Endothelial cell of umbilical vein (primary cell): ENCODE data around the gene IGFL4. TPM values are rescaled to one million over a fixed set of nuclear protein-coding genes. Genes with fewer than 3 reads are reported as not detected.
A peak's percentile ranks its signal among the peaks of the same experiment; 100 is the strongest.
"Not testable (repeated sequence)": the region's sequence is repeated elsewhere in the genome, so short reads cannot be mapped to it uniquely, and the experiment has no call there.

Source experiments
- BruUV-seq: library from RNA; stranded (reverse); fragments of 400-500 nt; replicated peaks from 2 replicates; lab custom pipeline; 2021; lab: Mats Ljungman, UMichigan
- CTCF ChIA-PET: fragments of 300-600, 350-600 bp; sonication (Branson Sonifier 250); formaldehyde crosslinking; loops from one replicate; lab custom pipeline; 2021; ENCODE audit warnings: antibody characterized with exemption, inconsistent platforms; lab: Charles Lee
- POLR2A ChIA-PET: fragments of 300-600, 350-600 bp; sonication (Branson Sonifier 250); formaldehyde crosslinking; loops from one replicate; lab custom pipeline; 2021; ENCODE audit warnings: antibody characterized with exemption, inconsistent platforms; lab: Charles Lee
- DNase-seq: peaks from one replicate; pipeline ENCODE4 v3.0.0-alpha.2; 2011; ENCODE audit warnings: low read depth, low spot score
- FAIRE-seq: peaks from 2 replicates; lab custom pipeline; 2011; peaks lifted over from hg19 to GRCh38; lab: Jason Lieb, UNC
- H2AFZ ChIP-seq: 2 replicates; pipeline ENCODE4 v1.6.0; 2012; ENCODE audit warnings: low read depth, low read length, control low read depth, inconsistent platforms
- H3K27ac ChIP-seq: 2 replicates; pipeline ENCODE4 v1.5.1; 2011; ENCODE audit warnings: low read depth, mild to moderate bottlenecking, control low read depth, low read length, moderate library complexity; ENCODE audit not compliant: insufficient read depth
- H3K27me3 ChIP-seq, 2 experiments: 2 replicates each; pipeline versions ENCODE4 v1.6.0 to v1.6.1; 2011; ENCODE audit warnings: low read length in 2 of 2, mixed read lengths in 1 of 2; ENCODE audit not compliant: control insufficient read depth in 2 of 2, insufficient read depth in 2 of 2
- H3K36me3 ChIP-seq, 2 experiments: 2 replicates in 1 of 2; 3 replicates in 1 of 2; pipeline ENCODE4 v1.5.1; 2011; ENCODE audit warnings: low read length in 2 of 2, mild to moderate bottlenecking in 1 of 2, moderate library complexity in 1 of 2; ENCODE audit not compliant: control insufficient read depth in 2 of 2, insufficient read depth in 2 of 2; ENCODE audit errors: extremely low read depth in 1 of 2
- H3K4me1 ChIP-seq: 3 replicates; pipeline ENCODE4 v1.5.1; 2011; ENCODE audit warnings: mild to moderate bottlenecking, low read length; ENCODE audit not compliant: control insufficient read depth, insufficient read depth; ENCODE audit errors: extremely low read depth
- H3K4me2 ChIP-seq: 2 replicates; pipeline ENCODE4 v1.6.1; 2011; ENCODE audit warnings: low read length, control low read depth, mixed read lengths; ENCODE audit not compliant: insufficient read depth
- H3K4me3 ChIP-seq, 3 experiments: fragments of 200-600 bp in 1 of 3; sonication (generic), shearing (Covaris generic) in 1 of 3; replicated peaks in 1 of 3; 2 replicates each; pipeline ENCODE4 v1.5.1; 2011 to 2016; ENCODE audit warnings: control low read depth in 3 of 3, low read length in 3 of 3, mild to moderate bottlenecking in 2 of 3, inconsistent platforms in 1 of 3, low read depth in 1 of 3, moderate library complexity in 1 of 3; ENCODE audit not compliant: insufficient read depth in 1 of 3
- H3K79me2 ChIP-seq: 2 replicates; pipeline ENCODE4 v1.6.0; 2012; ENCODE audit warnings: low read length, inconsistent platforms; ENCODE audit not compliant: control insufficient read depth, insufficient read depth
- H3K9ac ChIP-seq: replicated peaks from 2 replicates; pipeline ENCODE3; 2011; ENCODE audit warnings: low read length, control low read depth; ENCODE audit not compliant: insufficient read depth; ENCODE audit errors: extremely low read depth
- H3K9me1 ChIP-seq: replicated peaks from 3 replicates; pipeline ENCODE4 v1.6.0; 2011; ENCODE audit warnings: mild to moderate bottlenecking, low read length; ENCODE audit not compliant: control insufficient read depth, insufficient read depth; ENCODE audit errors: extremely low read depth
- H3K9me3 ChIP-seq: replicated peaks from 2 replicates; pipeline ENCODE4 v1.5.1; 2012; ENCODE audit warnings: low read length, inconsistent platforms; ENCODE audit not compliant: control insufficient read depth, insufficient read depth
- H4K20me1 ChIP-seq: replicated peaks from 2 replicates; pipeline ENCODE3; 2011; ENCODE audit warnings: mild to moderate bottlenecking, low read length; ENCODE audit not compliant: control insufficient read depth, insufficient read depth; ENCODE audit errors: extremely low read depth
- CTCF ChIP-seq, 2 donors: IDR thresholded peaks; 1 replicate in 1 of 2; 2 replicates in 1 of 2; pipeline ENCODE4 v1.5.1; 2011; ENCODE audit warnings: low read length in 2 of 2, mild to moderate bottlenecking in 2 of 2, moderate library complexity in 2 of 2, control low read depth in 1 of 2, inconsistent platforms in 1 of 2, low read depth in 1 of 2; ENCODE audit not compliant: insufficient read depth in 1 of 2; ENCODE audit errors: extremely low read depth in 1 of 2
- EZH2 ChIP-seq: IDR thresholded peaks from 2 replicates; pipeline ENCODE4 v1.6.1; 2012; ENCODE audit warnings: borderline replicate concordance, low read depth, mild to moderate bottlenecking, moderate library complexity, low read length, inconsistent platforms; ENCODE audit not compliant: severe bottlenecking
- MAX ChIP-seq: IDR thresholded peaks from 2 replicates; pipeline ENCODE4 v1.6.1; 2011; ENCODE audit not compliant: insufficient read depth, insufficient read length
- POLR2AphosphoS5 ChIP-seq: IDR thresholded peaks from 2 replicates; pipeline ENCODE4 v1.6.1; 2012; ENCODE audit warnings: low read depth, mild to moderate bottlenecking, control low read depth, low read length, moderate library complexity; ENCODE audit not compliant: insufficient read depth
- dilution Hi-C: fragments of 300-500 bp; cut with MboI; formaldehyde crosslinking; loops from one replicate; pipeline ENCODE4 v1.15.0; 2019; ENCODE audit warnings: low sequenced_read_pairs; ENCODE audit not compliant: extremely low pct_ligation_motif_present
- intact Hi-C: fragments of 100-400 bp; cut with micrococcal nuclease; formaldehyde crosslinking; loops from one replicate; pipeline ENCODE4 v1.10.0; 2022
- polyA plus RNA-seq, 4 experiments: library from polyadenylated mRNA; depleted of rRNA in 3 of 4; stranded (reverse) in 3 of 4; unstranded in 1 of 4; fragments of >200 nt; gene quantifications; 2 replicates each; pipeline versions ENCODE4 v1.2.1 to v1.2.3, GENCODE V29; 2011 to 2012; ENCODE audit warnings: missing spikeins in 1 of 4
- total RNA-seq: library from RNA; stranded (reverse); gene quantifications from 2 replicates; pipeline ENCODE4 v1.2.3, GENCODE V29; 2021

IGFL4 gene
- total and polyA plus RNA-seq, 2 donors (not counting 3 experiments of a cell fraction or from before 2014, with no cell fraction given) = not detected

- no TSS peak for BruUV-seq
- ChIA-PET CTCF (interaction anchor here (1.1 to 7.7 kb wide), 4 partner anchors 55 to 192 kb away, joined by 3 to 460 read pairs (median 184); partner anchors contain the start of gene PGLYRP1), POLR2A (no interaction called here)
- H3K79me2 ChIP-seq = no peaks in the 10 kb centered on the region
- peaks cover 28 to 46% of the 10 kb centered on the region in 2 experiments for H3K27me3 ChIP-seq
- no peaks in the 10 kb centered on the region for H4K20me1 ChIP-seq
- peaks cover 4% of the 10 kb centered on the region for H3K4me1 ChIP-seq
- dilution Hi-C loops (no loop called here), intact Hi-C loops (no loop called here)
- no peak for FAIRE-seq
- no peaks in the 10 kb centered on the region for H3K9me1 ChIP-seq
- no peak overlapping the region for H3K4me2 ChIP-seq
- no peak overlapping the region for H3K9ac ChIP-seq
- H3K4me3 ChIP-seq = no peak overlapping the region
- no peak for DNase-seq
- H3K9me3 ChIP-seq = no peaks in the 10 kb centered on the region
- H3K27ac ChIP-seq = no peak overlapping the region
- peak; percentile 2 for TF ChIP-seq EZH2
- TF ChIP-seq MAX = no peak
- TF ChIP-seq POLR2AphosphoS5 = no peak
- no peak overlapping the region for H2AFZ ChIP-seq
- H3K36me3 ChIP-seq = no peaks in the 10 kb centered on the region
These were observed 38.8 kb upstream of the IGFL4 start for GRCh38 chr19:46079576-46079975.

- TF ChIP-seq CTCF (IDR thresholded peaks at IDR 0.05; ENCODE audit: extremely low read depth in 1 of 2, insufficient read depth in 1 of 2, low read depth in 1 of 2, low read length in 2 of 2) = peak; percentile 50 to 58
- not testable (repeated sequence) for BruUV-seq
These were observed 38.0 kb upstream of the IGFL4 start for GRCh38 chr19:46078573-46079332.

More at GRCh38 chr19:46078573-46079332, 38.0 kb upstream of the IGFL4 start:
- H3K9me3 ChIP-seq, dilution Hi-C loops, H3K36me3 ChIP-seq, H4K20me1 ChIP-seq, H3K4me1 ChIP-seq, H3K4me2 ChIP-seq, H3K9ac ChIP-seq, H3K9me1 ChIP-seq, H3K4me3 ChIP-seq, H3K27ac ChIP-seq, POLR2A ChIA-PET, H3K79me2 ChIP-seq: not testable (repeated sequence)
- DNase-seq = peak; percentile 74
- intact Hi-C loops = loop anchor here (1.0 kb wide), 3 partner anchors 111 to 324 kb away; no protein-coding TSS in a partner anchor
- FAIRE-seq = peak; percentile 24
- H3K27me3 ChIP-seq = peaks cover 32 to 52% of the 10 kb centered on the region in 2 experiments
- H2AFZ ChIP-seq = peak overlapping the region; percentile 4
- CTCF ChIA-PET = interaction anchor here (0.5 to 7.7 kb wide), 29 partner anchors 9 to 435 kb away, joined by 3 to 460 read pairs (median 4); partner anchors contain the start of genes CCDC61, IGFL4, PGLYRP1 and SYMPK
